Measurements from ENCODE around the gene FARP1. TPM values are rescaled to one million over a fixed set of nuclear protein-coding genes. Genes with fewer than 3 reads are reported as not detected.

The FARP1 gene
- polyA plus RNA-seq, 4 donors = 0.89 to 23.4 (median 6.2) TPM

- Histone ChIP-seq H3K9me3 (ENCODE audit: control insufficient read depth in 2 of 2, insufficient read depth in 1 of 2, low read depth in 1 of 2, low read length in 1 of 2) (no peaks in the 10 kb centered on the region), H3K4me1 (ENCODE audit: control insufficient read depth in 3 of 3, insufficient read depth in 2 of 3, low read depth in 1 of 3, low read length in 2 of 3) (peaks cover 0 to 18% (median 2%) of the 10 kb centered on the region in 3 donors), H3K27me3 (ENCODE audit: control insufficient read depth in 3 of 3, insufficient read depth in 3 of 3, low read length in 3 of 3) (no peaks in the 10 kb centered on the region), H3K4me3 (ENCODE audit: low read depth in 1 of 3, low read length in 3 of 3) (no peak overlapping the region), H3K36me3 (ENCODE audit: control insufficient read depth in 3 of 3, insufficient read depth in 2 of 3, low read depth in 1 of 3, low read length in 3 of 3) (peaks cover 0 to 30% (median 0%) of the 10 kb centered on the region in 3 donors), H3K27ac (ENCODE audit: low read depth in 1 of 3, low read length in 2 of 3) (peak overlapping the region in 1 of 3 donors; percentile 44)
- 65 to 80% (median 72%) methylated on average over 7 of the region's 7 CpGs for WGBS, 3 donors
- FAIRE-seq (no peak), DNase-seq (no peak)
Measured at GRCh38 chr13:98216711-98217285, 73.9 kb downstream of the FARP1 start.

DNA sequence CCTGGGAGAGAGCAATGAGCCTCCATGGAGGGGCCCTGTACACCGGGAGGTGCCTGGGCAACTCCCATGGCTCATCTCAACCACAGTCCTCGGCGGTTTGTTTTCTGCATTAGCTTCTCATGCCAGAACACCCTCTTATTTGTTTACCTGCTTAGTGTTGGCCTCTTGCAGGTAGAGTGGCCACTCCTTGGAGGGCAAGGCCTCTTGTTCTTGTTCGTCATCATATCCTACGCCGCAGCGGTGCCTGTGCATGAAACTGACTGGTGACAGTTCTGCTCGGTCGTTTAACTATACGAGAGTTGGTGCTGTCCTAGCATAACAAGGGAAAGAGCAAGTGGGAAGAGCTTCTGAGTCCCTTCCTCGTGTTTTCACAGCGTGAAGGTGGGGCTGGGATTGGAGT lies 74.7 kb downstream of the FARP1 start:
- Histone ChIP-seq H3K4me1 (ENCODE audit: control insufficient read depth in 3 of 3, insufficient read depth in 2 of 3, low read depth in 1 of 3, low read length in 2 of 3) (peaks cover 2 to 18% (median 2%) of the 10 kb centered on the region in 3 donors), H3K36me3 (ENCODE audit: control insufficient read depth in 3 of 3, insufficient read depth in 2 of 3, low read depth in 1 of 3, low read length in 3 of 3) (peaks cover 0 to 30% (median 0%) of the 10 kb centered on the region in 3 donors), H3K9me3 (ENCODE audit: control insufficient read depth in 2 of 2, insufficient read depth in 1 of 2, low read depth in 1 of 2, low read length in 1 of 2) (no peaks in the 10 kb centered on the region), H3K27me3 (ENCODE audit: control insufficient read depth in 3 of 3, insufficient read depth in 3 of 3, low read length in 3 of 3) (no peaks in the 10 kb centered on the region), H3K4me3 (ENCODE audit: low read depth in 1 of 3, low read length in 3 of 3) (no peak overlapping the region), H3K27ac (ENCODE audit: low read depth in 1 of 3, low read length in 2 of 3) (peak overlapping the region in 2 of 3 donors; percentile 7 to 39)
- WGBS, 3 donors = 87 to 97% (median 93%) methylated on average over 12 of the region's 12 CpGs
- no peak for FAIRE-seq
- no peak for DNase-seq

GRCh38 chr13:98219685-98220084 lies 76.8 kb downstream of the FARP1 start:
- H3K27ac ChIP-seq (ENCODE audit: low read depth in 1 of 3, low read length in 2 of 3) = no peak overlapping the region
- FAIRE-seq (no peak), DNase-seq (no peak)
- H3K27me3 ChIP-seq (ENCODE audit: control insufficient read depth in 3 of 3, insufficient read depth in 3 of 3, low read length in 3 of 3) = no peaks in the 10 kb centered on the region
- 91 to 92% (median 92%) methylated on average over 6 of the region's 6 CpGs for WGBS, 3 donors
- H3K4me1 ChIP-seq (ENCODE audit: control insufficient read depth in 3 of 3, insufficient read depth in 2 of 3, low read depth in 1 of 3, low read length in 2 of 3) = peaks cover 0 to 10% (median 2%) of the 10 kb centered on the region in 3 donors
- H3K4me3 ChIP-seq (ENCODE audit: low read depth in 1 of 3, low read length in 3 of 3) = no peak overlapping the region
- H3K36me3 ChIP-seq (ENCODE audit: control insufficient read depth in 3 of 3, insufficient read depth in 2 of 3, low read depth in 1 of 3, low read length in 3 of 3) = peaks cover 0 to 18% (median 0%) of the 10 kb centered on the region in 3 donors
- no peaks in the 10 kb centered on the region for H3K9me3 ChIP-seq (ENCODE audit: control insufficient read depth in 2 of 2, insufficient read depth in 1 of 2, low read depth in 1 of 2, low read length in 1 of 2)

- H3K4me3 ChIP-seq (ENCODE audit: low read depth in 1 of 3, low read length in 3 of 3) = no peak overlapping the region
- no peak overlapping the region for H3K27ac ChIP-seq (ENCODE audit: low read depth in 1 of 3, low read length in 2 of 3)
- DNase-seq = no peak
- FAIRE-seq = no peak
- 74 to 81% (median 81%) methylated on average over 4 of the region's 4 CpGs for WGBS, 3 donors
- peaks cover 0 to 18% (median 0%) of the 10 kb centered on the region in 3 donors for H3K36me3 ChIP-seq (ENCODE audit: control insufficient read depth in 3 of 3, insufficient read depth in 2 of 3, low read depth in 1 of 3, low read length in 3 of 3)
- no peaks in the 10 kb centered on the region for H3K27me3 ChIP-seq (ENCODE audit: control insufficient read depth in 3 of 3, insufficient read depth in 3 of 3, low read length in 3 of 3)
- peaks cover 0 to 10% (median 2%) of the 10 kb centered on the region in 3 donors for H3K4me1 ChIP-seq (ENCODE audit: control insufficient read depth in 3 of 3, insufficient read depth in 2 of 3, low read depth in 1 of 3, low read length in 2 of 3)
- H3K9me3 ChIP-seq (ENCODE audit: control insufficient read depth in 2 of 2, insufficient read depth in 1 of 2, low read depth in 1 of 2, low read length in 1 of 2) = no peaks in the 10 kb centered on the region
Measured at GRCh38 chr13:98220271-98220791, 77.4 kb downstream of the FARP1 start.

- Histone ChIP-seq H3K36me3 (ENCODE audit: control insufficient read depth in 3 of 3, insufficient read depth in 2 of 3, low read depth in 1 of 3, low read length in 3 of 3) (peaks cover 0 to 19% (median 0%) of the 10 kb centered on the region in 3 donors), H3K27ac (ENCODE audit: low read depth in 1 of 3, low read length in 2 of 3) (no peak overlapping the region), H3K27me3 (ENCODE audit: control insufficient read depth in 3 of 3, insufficient read depth in 3 of 3, low read length in 3 of 3) (no peaks in the 10 kb centered on the region), H3K9me3 (ENCODE audit: control insufficient read depth in 2 of 2, insufficient read depth in 1 of 2, low read depth in 1 of 2, low read length in 1 of 2) (no peaks in the 10 kb centered on the region), H3K4me1 (ENCODE audit: control insufficient read depth in 3 of 3, insufficient read depth in 2 of 3, low read depth in 1 of 3, low read length in 2 of 3) (peaks cover 0 to 8% (median 2%) of the 10 kb centered on the region in 3 donors), H3K4me3 (ENCODE audit: low read depth in 1 of 3, low read length in 3 of 3) (no peak overlapping the region)
- no peak for DNase-seq
- FAIRE-seq = no peak
- 71 to 82% (median 74%) methylated on average over 6 of the region's 6 CpGs for WGBS, 3 donors
Measured at GRCh38 chr13:98221234-98221633, 78.3 kb downstream of the FARP1 start.

DNA sequence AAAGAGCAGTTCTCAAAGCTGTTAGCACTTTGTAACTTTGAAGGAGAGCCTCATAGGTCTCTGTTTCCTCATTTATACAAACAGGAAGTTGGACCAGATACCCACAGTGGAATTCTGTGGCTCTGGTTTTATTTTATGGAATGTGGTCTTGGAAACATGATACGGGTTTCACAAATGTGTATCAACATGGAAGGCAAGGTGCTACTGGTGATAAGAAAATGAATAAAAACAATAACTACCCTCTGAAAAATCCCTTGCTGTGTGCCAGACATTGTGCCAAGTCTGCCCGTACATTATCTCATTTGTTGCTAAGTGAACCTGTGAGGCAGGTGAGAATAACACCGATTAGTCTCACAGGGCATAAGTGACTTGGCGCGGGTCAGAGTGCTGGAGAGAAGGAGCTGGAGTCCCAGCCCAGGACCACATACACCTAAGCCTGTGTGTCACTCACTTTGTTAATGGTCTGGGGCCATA lies 79.2 kb downstream of the FARP1 start:
- H3K36me3 ChIP-seq (ENCODE audit: control insufficient read depth in 3 of 3, insufficient read depth in 2 of 3, low read depth in 1 of 3, low read length in 3 of 3) = peaks cover 0 to 18% (median 0%) of the 10 kb centered on the region in 3 donors
- peaks cover 0 to 4% (median 2%) of the 10 kb centered on the region in 3 donors for H3K4me1 ChIP-seq (ENCODE audit: control insufficient read depth in 3 of 3, insufficient read depth in 2 of 3, low read depth in 1 of 3, low read length in 2 of 3)
- no peaks in the 10 kb centered on the region for H3K9me3 ChIP-seq (ENCODE audit: control insufficient read depth in 2 of 2, insufficient read depth in 1 of 2, low read depth in 1 of 2, low read length in 1 of 2)
- peak overlapping the region in 1 of 3 donors; percentile 24 for H3K27ac ChIP-seq (ENCODE audit: low read depth in 1 of 3, low read length in 2 of 3)
- no peaks in the 10 kb centered on the region for H3K27me3 ChIP-seq (ENCODE audit: control insufficient read depth in 3 of 3, insufficient read depth in 3 of 3, low read length in 3 of 3)
- FAIRE-seq = no peak
- no peak overlapping the region for H3K4me3 ChIP-seq (ENCODE audit: low read depth in 1 of 3, low read length in 3 of 3)
- peak in 1 of 2 donors; percentile 67 for DNase-seq
- 15 to 55% (median 19%) methylated on average over 5 of the region's 5 CpGs for WGBS, 3 donors

- peaks cover 0 to 11% (median 0%) of the 10 kb centered on the region in 3 donors for H3K36me3 ChIP-seq (ENCODE audit: control insufficient read depth in 3 of 3, insufficient read depth in 2 of 3, low read depth in 1 of 3, low read length in 3 of 3)
- peaks cover 0 to 2% (median 0%) of the 10 kb centered on the region in 3 donors for H3K4me1 ChIP-seq (ENCODE audit: control insufficient read depth in 3 of 3, insufficient read depth in 2 of 3, low read depth in 1 of 3, low read length in 2 of 3)
- no peak overlapping the region for H3K27ac ChIP-seq (ENCODE audit: low read depth in 1 of 3, low read length in 2 of 3)
- no peaks in the 10 kb centered on the region for H3K27me3 ChIP-seq (ENCODE audit: control insufficient read depth in 3 of 3, insufficient read depth in 3 of 3, low read length in 3 of 3)
- no peaks in the 10 kb centered on the region for H3K9me3 ChIP-seq (ENCODE audit: control insufficient read depth in 2 of 2, insufficient read depth in 1 of 2, low read depth in 1 of 2, low read length in 1 of 2)
- FAIRE-seq = no peak
- WGBS, 3 donors = 55 to 82% (median 58%) methylated on average over 7 of the region's 7 CpGs
- DNase-seq = no peak
- no peak overlapping the region for H3K4me3 ChIP-seq (ENCODE audit: low read depth in 1 of 3, low read length in 3 of 3)
Measured at GRCh38 chr13:98222816-98223215, 79.9 kb downstream of the FARP1 start.

DNA sequence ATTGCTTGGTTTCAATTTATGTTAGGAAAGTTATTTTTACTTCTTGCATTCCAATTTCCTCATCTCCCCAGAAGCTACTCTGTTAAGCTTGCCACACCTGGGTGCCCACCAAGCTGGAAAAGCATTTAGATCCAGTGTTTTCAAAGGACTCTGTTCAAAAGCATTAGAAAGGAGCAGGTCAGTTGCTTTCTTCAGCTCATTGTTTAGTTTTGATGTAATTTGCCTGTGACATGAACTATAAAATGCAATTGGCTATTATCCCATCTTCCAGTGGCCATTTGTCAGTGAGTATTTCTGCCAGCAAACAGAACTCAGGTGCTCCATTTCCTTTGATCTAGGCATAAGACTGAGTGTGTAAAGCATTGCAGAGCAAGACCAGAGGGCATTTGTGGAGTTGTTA lies 80.8 kb downstream of the FARP1 start:
- H3K27me3 ChIP-seq (ENCODE audit: control insufficient read depth in 3 of 3, insufficient read depth in 3 of 3, low read length in 3 of 3) = no peaks in the 10 kb centered on the region
- no peak overlapping the region for H3K27ac ChIP-seq (ENCODE audit: low read depth in 1 of 3, low read length in 2 of 3)
- DNase-seq (no peak), FAIRE-seq (no peak)
- H3K9me3 ChIP-seq (ENCODE audit: control insufficient read depth in 2 of 2, insufficient read depth in 1 of 2, low read depth in 1 of 2, low read length in 1 of 2) = peaks cover 0 to 3% of the 10 kb centered on the region in 2 donors
- H3K36me3 ChIP-seq (ENCODE audit: control insufficient read depth in 3 of 3, insufficient read depth in 2 of 3, low read depth in 1 of 3, low read length in 3 of 3) = peaks cover 0 to 7% (median 0%) of the 10 kb centered on the region in 3 donors
- H3K4me3 ChIP-seq (ENCODE audit: low read depth in 1 of 3, low read length in 3 of 3) = no peak overlapping the region
- H3K4me1 ChIP-seq (ENCODE audit: control insufficient read depth in 3 of 3, insufficient read depth in 2 of 3, low read depth in 1 of 3, low read length in 2 of 3) = peaks cover 0 to 2% (median 0%) of the 10 kb centered on the region in 3 donors
